Stimulated activated CD8-positive, alpha-beta memory T cell treated with anti-CD3 and anti-CD28 coated beads, Interleukin-15, amount 100 ng/mL, for 48 hours (primary cell): Measurements from ENCODE around the gene CDH20.

Experiments used
- DNase-seq, 2 donors: peaks; one replicate each; pipeline ENCODE4 v3.0.0-alpha.2; 2020; ENCODE audit warnings: low read depth in 2 of 2

The CDH20 gene

GRCh38 chr18:61426492-61427053, 93.3 kb downstream of the CDH20 start:
- DNase-seq, result no peak

GRCh38 chr18:61428266-61428665, 95.0 kb downstream of the CDH20 start:
- DNase-seq, result no peak

GRCh38 chr18:61432590-61432989, 99.4 kb downstream of the CDH20 start:
- DNase-seq, result no peak

GRCh38 chr18:61435064-61435652, 101.9 kb downstream of the CDH20 start:
- DNase-seq, result no peak

GRCh38 chr18:61443081-61443725, 110.0 kb downstream of the CDH20 start:
- DNase-seq, result no peak

GRCh38 chr18:61448316-61448715, 115.1 kb downstream of the CDH20 start:
- no peak for DNase-seq

GRCh38 chr18:61459896-61460648, 126.8 kb downstream of the CDH20 start:
- no peak for DNase-seq

- DNase-seq, result no peak
Measured at GRCh38 chr18:61464551-61465142, 131.4 kb downstream of the CDH20 start.

- no peak for DNase-seq
Measured at GRCh38 chr18:61466736-61467135, 133.5 kb downstream of the CDH20 start.

- DNase-seq, result no peak
Measured at GRCh38 chr18:61470031-61470674, 136.9 kb downstream of the CDH20 start.

GRCh38 chr18:61471541-61471940, 138.3 kb downstream of the CDH20 start:
- no peak for DNase-seq

- no peak for DNase-seq
Measured at GRCh38 chr18:61471942-61472341, 138.7 kb downstream of the CDH20 start.

- no peak for DNase-seq
Measured at GRCh38 chr18:61474341-61474740, 141.1 kb downstream of the CDH20 start.

GRCh38 chr18:61474918-61475317, 141.7 kb downstream of the CDH20 start:
- no peak for DNase-seq

GRCh38 chr18:61475931-61476330, 142.7 kb downstream of the CDH20 start:
- DNase-seq, result no peak

GRCh38 chr18:61489334-61489733, 156.1 kb downstream of the CDH20 start:
- DNase-seq, result no peak

- DNase-seq, result no peak
Measured at GRCh38 chr18:61496374-61496773, 163.1 kb downstream of the CDH20 start.

GRCh38 chr18:61497422-61497821, 164.2 kb downstream of the CDH20 start:
- DNase-seq, result no peak

GRCh38 chr18:61502472-61502871, 169.2 kb downstream of the CDH20 start:
- no peak for DNase-seq

GRCh38 chr18:61503688-61504087, 170.5 kb downstream of the CDH20 start:
- DNase-seq, result no peak

GRCh38 chr18:61528961-61529360, 195.7 kb downstream of the CDH20 start:
- no peak for DNase-seq

GRCh38 chr18:61530681-61531080, 197.5 kb downstream of the CDH20 start:
- DNase-seq, result no peak
